ENCODE measurements around the gene TFPT. TPM values are rescaled to one million over a fixed set of nuclear protein-coding genes. Genes with fewer than 3 reads are reported as not detected.
A peak's percentile ranks its signal among the peaks of the same experiment; 100 is the strongest.

The TFPT gene
- total and polyA plus RNA-seq, 10 of the 15 experiments (the other 5 are each of a cell fraction or from before 2014, with no cell fraction given), result 1.7 to 40.2 (median 25.6) TPM

DNA sequence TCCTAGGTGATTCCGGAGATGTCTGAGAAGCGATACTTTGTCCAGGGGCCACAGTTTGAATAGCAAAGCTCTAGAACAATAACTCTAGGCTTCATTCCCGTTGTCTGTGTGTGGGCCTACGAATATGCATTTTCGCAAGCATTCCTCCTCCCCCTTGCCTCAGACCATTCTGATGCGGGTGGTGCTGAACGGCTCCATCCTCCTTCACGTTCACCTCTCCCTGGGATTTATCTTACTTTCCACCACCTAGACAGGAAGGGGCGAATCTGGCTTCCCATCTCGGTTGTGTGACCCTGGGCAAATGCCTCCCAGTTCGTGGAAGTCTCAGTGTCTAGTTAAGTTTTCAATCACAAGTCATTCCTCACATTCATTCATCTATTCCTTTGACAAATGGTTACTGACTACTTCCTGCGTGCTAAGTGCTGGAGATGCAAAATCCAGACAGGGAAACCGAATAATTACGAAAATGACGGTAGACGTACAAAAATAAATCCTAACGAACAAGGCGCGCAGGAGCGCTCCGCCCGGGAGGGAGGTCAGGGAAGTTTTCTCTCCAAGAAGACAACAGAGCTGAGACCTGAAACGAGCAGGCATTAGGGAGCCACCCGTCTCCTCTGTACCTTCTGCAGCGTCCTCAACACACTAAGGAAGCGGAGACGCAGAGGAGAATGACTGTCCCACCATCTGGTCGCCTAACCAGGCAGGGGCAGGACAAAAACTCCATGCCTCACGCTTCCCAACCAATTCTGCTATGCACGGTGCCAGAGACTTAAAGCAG, 20.8 kb upstream of the TFPT start:
- peak overlapping the region; percentile 14 for H3K27ac ChIP-seq (ENCODE audit: control insufficient read depth, insufficient read depth)
- peaks cover 37% of the 10 kb centered on the region for H3K79me2 ChIP-seq (ENCODE audit: control insufficient read depth, insufficient read depth, low read length)
- ChIA-PET RAD21 (ENCODE audit: unreplicated experiment) (interaction anchor here (0.8 to 2.4 kb wide), 9 partner anchors 18 to 1340 kb away, joined by 3 to 23 read pairs (median 5); partner anchors contain the start of genes LENG1, MBOAT7, PRPF31 and TFPT), POLR2A (interaction anchor here (0.9 to 3.5 kb wide), 13 partner anchors 13 to 327 kb away, joined by 3 to 36 read pairs (median 7); partner anchors contain the start of genes LENG1, LENG8, LENG9 and MBOAT7), SMC1A (ENCODE audit: uncharacterized antibody, unreplicated experiment) (interaction anchor here (0.6 to 1.2 kb wide), 10 partner anchors 20 to 1325 kb away, joined by 3 to 6 read pairs (median 3); partner anchors contain the start of genes ISOC2, MBOAT7, PRPF31 and TFPT), CTCF (interaction anchor here (1.2 to 2.3 kb wide), 5 partner anchors 23 to 345 kb away, joined by 3 to 15 read pairs (median 6); partner anchors contain the start of genes LENG1 and MBOAT7)
- H3K4me3 ChIP-seq, result peak overlapping the region; percentile 86
- H2AFZ ChIP-seq (ENCODE audit: control insufficient read depth, low read depth, low read length), result peak overlapping the region; percentile 84
- H3K4me1 ChIP-seq (ENCODE audit: control insufficient read depth, insufficient read depth, low read length), result peaks cover 19% of the 10 kb centered on the region
- BruUV-seq (replicated peaks), result TSS peak; percentile 74
- FAIRE-seq (no peak), ATAC-seq (no peak), DNase-seq (ENCODE audit: low read depth, low spot score) (no peak)
- H3K27me3 ChIP-seq (replicated peaks in 1 of 2; ENCODE audit: control insufficient read depth in 2 of 2, insufficient read depth in 2 of 2, low read length in 1 of 2), result no peaks in the 10 kb centered on the region
- H3K9ac ChIP-seq (ENCODE audit: control insufficient read depth, insufficient read depth, low read length), result peak overlapping the region; percentile 75
- H3K9me3 ChIP-seq (replicated peaks; ENCODE audit: control insufficient read depth, insufficient read depth, low read length), result peaks cover 2% of the 10 kb centered on the region; the same call in 2 of the 3 replicates
- in situ Hi-C loops (cut with MboI) (loop anchor here (25.0 kb wide), 1 partner anchor 1526 kb away; the partner anchor contains the start of gene U2AF2), intact Hi-C loops (cut with micrococcal nuclease; ENCODE audit: unreplicated experiment) (loop anchor here (2.0 kb wide), 1 partner anchor 65 kb away; the partner anchor contains the start of gene RPS9)
- 7% methylated on average over 30 of the region's 30 CpGs for WGBS (ENCODE audit: insufficient coverage, insufficient replicate concordance, low lambda C conversion rate, missing lambda C conversion rate)
- TF ChIP-seq, protein P1, sequence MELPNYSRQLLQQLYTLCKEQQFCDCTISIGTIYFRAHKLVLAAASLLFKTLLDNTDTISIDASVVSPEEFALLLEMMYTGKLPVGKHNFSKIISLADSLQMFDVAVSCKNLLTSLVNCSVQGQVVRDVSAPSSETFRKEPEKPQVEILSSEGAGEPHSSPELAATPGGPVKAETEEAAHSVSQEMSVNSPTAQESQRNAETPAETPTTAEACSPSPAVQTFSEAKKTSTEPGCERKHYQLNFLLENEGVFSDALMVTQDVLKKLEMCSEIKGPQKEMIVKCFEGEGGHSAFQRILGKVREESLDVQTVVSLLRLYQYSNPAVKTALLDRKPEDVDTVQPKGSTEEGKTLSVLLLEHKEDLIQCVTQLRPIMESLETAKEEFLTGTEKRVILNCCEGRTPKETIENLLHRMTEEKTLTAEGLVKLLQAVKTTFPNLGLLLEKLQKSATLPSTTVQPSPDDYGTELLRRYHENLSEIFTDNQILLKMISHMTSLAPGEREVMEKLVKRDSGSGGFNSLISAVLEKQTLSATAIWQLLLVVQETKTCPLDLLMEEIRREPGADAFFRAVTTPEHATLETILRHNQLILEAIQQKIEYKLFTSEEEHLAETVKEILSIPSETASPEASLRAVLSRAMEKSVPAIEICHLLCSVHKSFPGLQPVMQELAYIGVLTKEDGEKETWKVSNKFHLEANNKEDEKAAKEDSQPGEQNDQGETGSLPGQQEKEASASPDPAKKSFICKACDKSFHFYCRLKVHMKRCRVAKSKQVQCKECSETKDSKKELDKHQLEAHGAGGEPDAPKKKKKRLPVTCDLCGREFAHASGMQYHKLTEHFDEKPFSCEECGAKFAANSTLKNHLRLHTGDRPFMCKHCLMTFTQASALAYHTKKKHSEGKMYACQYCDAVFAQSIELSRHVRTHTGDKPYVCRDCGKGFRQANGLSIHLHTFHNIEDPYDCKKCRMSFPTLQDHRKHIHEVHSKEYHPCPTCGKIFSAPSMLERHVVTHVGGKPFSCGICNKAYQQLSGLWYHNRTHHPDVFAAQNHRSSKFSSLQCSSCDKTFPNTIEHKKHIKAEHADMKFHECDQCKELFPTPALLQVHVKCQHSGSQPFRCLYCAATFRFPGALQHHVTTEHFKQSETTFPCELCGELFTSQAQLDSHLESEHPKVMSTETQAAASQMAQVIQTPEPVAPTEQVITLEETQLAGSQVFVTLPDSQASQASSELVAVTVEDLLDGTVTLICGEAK (IDR thresholded peaks at IDR 0.05; ENCODE audit: borderline replicate concordance), result peak; percentile 20; the same call in 1 of the 2 replicates
- no peak for TF ChIP-seq RAD51 (IDR thresholded peaks at IDR 0.05)
- TF ChIP-seq IKZF2 (IDR thresholded peaks at IDR 0.05), result 0 out of 4 replicates have a peak, but pooled peaks of 1 of the 2 experiments have one; percentile 10
- TF ChIP-seq WRNIP1 (IDR thresholded peaks at IDR 0.05; ENCODE audit: borderline replicate concordance, low read depth, low read length), result no peak
- TF ChIP-seq IKZF1 (conservative IDR thresholded peaks at IDR 0.05), result peak; percentile 32
- H3K4me2 ChIP-seq (ENCODE audit: control insufficient read depth, insufficient read depth), result peak overlapping the region; percentile 99
- peaks cover 2 to 7% of the 10 kb centered on the region in 2 experiments; a peak in 2 of 4 replicates for H3K36me3 ChIP-seq (ENCODE audit: control insufficient read depth in 2 of 2, insufficient read depth in 2 of 2, low read length in 1 of 2)
- peaks cover 10% of the 10 kb centered on the region for H4K20me1 ChIP-seq (ENCODE audit: control insufficient read depth, insufficient read depth)

Measured in GM12878 (cell line).